GM21619 (cell line): ENCODE results near the gene MEF2A.

ENCODE experiments used
- ATAC-seq: cut with Tn5 transposase; IDR thresholded peaks from one replicate; pipeline ENCODE4 v1.9.1; 2021; ENCODE audit not compliant: unreplicated experiment

Gene MEF2A

DNA sequence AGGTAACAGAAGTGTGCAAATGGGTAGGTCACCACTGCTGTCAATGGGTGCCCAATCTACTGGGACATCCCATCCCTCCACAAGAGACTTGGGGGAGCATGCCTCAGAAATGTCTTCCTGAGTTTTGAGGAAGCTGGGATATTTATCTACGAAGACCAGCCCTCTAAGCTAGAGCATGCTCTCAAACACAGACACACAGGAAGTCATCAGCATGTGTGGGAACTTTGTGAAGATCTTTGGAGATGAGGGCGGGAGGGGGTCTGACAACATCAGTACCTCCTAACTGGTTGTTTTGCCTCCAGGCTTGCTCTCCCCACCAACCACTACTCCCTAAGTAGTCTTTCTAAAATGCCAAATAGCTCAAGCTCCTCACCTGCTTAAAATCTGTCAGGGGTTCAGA lies 3.5 kb upstream of the MEF2A start:
- no peak for ATAC-seq

- peak; percentile 35 for ATAC-seq
These were observed 1.3 kb upstream of the MEF2A start for GRCh38 chr15:99564221-99565048.

DNA sequence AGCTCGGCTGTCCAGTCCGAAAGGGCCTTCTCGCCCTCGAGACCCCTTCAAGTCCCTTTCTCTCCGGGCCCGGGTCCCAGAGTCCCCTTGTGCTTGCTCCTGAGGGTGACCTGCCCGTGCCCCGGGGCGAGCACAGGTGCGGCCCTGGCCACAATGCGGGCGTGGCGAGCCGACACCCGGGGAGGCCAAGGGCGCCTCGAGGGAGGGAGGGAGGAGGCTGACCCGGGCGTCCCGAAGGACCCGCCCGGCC lies 810 bp upstream of the MEF2A start:
- peak; percentile 46 for ATAC-seq

GRCh38 chr15:99566157-99566897 lies 543 bp downstream of the MEF2A start:
- no peak for ATAC-seq

DNA sequence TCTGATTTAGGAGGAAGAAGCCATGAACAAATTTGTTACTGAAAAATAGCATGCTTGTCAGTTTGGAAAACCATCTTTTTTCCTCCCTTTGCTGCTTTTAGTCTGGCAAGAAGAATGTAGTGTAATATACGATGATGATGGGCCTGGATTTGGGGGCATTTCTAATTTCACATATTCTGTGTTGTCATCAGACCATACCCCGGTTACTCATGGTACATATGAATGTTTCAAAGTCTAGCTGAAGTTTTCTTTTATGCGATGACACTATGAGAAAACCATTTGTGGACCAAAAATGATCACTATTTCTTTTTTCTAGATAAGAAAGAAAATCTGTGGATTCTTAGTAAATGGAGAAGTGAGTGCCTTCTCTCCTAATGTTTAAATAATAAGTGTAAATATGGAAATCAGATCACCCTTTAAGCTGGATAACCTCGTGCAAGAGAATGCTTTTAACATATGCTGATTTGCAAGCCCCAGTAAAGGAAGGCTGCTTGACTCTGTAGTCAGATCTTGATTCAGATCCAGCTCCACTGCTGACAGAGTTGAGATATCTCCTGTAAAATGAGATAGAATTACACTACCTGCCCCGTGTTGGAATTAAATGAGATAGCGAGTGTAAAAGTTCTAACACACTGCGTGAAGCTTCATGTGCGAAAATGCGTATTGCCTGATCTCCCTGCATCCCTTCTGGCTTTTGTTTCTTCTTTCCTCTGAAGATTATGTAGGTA lies 3.0 kb downstream of the MEF2A start:
- ATAC-seq, result no peak

DNA sequence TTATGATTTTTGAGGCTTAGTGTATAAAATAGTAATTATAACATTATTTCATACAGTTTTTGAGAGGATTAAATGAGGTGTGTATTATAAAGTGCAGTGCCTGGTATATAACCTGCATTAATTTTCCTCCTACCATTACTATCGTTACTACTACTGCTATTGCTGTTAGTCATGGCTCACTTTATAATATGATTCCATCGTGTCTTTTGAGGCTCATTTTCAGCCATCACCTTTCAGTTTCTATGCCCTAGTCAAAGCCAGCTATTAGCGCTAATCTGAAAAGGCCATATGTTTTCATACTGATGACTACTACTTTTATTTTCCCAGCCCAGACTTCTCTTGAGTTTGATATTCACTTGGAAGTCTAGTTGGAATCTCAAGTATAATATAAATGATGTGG lies 5.5 kb downstream of the MEF2A start:
- peak; percentile 43 for ATAC-seq

DNA sequence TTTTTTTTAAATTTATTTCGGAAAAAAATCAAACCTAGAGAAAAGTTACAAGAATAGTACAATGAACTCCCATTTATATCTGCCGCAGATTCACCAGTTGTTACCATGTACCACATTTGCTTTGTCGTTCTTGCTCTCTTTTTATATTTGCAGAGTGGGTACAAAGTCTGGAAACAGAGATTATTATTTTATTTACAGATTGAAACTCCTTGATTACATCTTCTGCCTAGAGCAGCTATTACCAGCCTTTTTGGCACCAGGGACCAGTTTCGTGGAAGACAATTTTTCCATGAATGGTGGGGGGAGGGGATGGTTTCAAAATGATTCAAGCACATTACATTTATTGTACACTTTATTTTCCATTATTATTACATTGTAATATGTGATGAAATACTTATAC lies 8.3 kb downstream of the MEF2A start:
- ATAC-seq, result no peak

- ATAC-seq, result no peak
These were observed 8.7 kb downstream of the MEF2A start for GRCh38 chr15:99574502-99574901.

GRCh38 chr15:99578809-99579208 lies 13.0 kb downstream of the MEF2A start:
- peak; percentile 60 for ATAC-seq

DNA sequence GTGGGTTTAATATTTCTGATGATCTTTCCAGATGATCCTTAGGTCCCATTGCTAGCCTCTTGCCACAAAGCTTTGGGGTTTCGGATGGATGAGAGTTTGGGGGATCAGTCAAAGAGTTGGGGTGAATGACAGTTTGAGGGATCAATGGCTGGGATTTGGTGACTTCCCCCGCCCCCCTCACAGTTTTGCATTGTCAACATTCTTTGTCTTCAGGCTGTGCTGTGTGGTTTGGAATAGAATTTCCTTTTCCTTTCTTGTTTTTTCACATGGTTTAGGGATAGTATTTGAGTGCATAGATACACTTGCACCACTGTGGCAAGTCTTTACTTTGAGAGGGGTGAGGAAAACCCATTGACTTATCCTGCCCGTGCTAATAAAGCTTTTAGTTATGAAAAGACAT lies 14.3 kb downstream of the MEF2A start:
- ATAC-seq, result no peak

DNA sequence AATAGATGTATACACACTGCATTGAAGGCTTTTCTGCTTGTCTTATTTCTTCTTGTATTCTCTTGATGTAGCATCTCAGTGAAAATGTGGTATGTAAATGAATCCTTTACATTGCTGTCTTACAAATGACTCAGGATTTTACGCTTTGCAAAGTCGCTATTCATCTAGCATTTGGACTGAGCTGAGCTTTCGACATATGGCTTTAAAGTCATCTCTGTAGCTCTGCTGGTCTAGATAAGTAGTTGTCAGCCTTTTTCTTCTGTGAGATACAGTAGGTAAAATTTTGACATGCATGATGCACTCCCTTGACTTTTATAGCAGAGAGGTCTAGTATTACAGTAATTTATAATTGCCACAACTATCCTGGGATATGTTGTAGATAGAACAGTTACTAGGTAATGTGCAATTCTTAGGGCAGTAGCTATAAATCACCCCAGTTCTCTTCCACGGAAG lies 16.8 kb downstream of the MEF2A start:
- ATAC-seq, result no peak

DNA sequence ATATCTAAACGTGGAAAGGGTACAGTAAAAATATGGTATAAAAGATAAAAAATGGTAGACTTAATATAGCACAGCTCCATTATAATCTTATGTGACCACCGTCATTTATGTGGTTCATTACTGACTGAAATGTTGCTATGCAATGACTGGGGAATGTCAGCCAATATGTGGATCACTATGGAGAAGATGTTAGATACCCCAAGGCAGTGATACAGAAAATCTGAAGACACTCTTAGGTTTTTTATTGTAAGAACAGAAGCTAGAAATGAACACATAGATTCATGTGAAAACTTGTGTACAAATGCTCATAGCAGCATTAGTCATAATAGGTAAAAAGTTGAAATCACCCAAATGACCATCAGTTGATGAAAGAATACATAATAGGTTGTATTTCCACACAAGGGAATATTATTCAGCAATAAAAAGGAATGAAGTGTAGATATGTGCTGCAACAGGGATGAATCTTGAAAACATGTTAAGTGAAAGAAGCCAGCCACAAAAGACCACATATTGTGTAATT lies 18.4 kb downstream of the MEF2A start:
- no peak for ATAC-seq

GRCh38 chr15:99586121-99586520 lies 20.3 kb downstream of the MEF2A start:
- ATAC-seq, result no peak

DNA sequence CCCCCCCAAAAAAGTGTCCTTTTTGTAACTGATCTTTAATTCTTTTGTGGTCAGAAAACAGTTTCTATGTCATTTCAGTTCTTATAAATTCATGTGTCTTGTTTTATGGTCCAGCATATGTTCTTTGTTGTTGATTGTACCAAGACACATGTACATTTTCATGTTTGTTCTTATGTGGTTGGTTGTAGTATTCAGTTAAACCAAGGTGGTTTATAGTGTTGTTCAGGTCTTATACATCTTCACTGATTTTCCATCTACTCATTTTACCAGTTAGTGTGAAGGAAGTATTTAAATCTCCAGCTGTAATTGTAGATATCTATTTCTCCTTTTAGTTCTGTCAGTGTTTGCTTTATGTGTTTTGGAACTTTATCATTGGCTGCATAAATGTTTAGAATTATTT lies 24.0 kb downstream of the MEF2A start:
- ATAC-seq, result no peak

- ATAC-seq, result peak; percentile 77
These were observed 25.3 kb downstream of the MEF2A start for GRCh38 chr15:99590913-99591646.

DNA sequence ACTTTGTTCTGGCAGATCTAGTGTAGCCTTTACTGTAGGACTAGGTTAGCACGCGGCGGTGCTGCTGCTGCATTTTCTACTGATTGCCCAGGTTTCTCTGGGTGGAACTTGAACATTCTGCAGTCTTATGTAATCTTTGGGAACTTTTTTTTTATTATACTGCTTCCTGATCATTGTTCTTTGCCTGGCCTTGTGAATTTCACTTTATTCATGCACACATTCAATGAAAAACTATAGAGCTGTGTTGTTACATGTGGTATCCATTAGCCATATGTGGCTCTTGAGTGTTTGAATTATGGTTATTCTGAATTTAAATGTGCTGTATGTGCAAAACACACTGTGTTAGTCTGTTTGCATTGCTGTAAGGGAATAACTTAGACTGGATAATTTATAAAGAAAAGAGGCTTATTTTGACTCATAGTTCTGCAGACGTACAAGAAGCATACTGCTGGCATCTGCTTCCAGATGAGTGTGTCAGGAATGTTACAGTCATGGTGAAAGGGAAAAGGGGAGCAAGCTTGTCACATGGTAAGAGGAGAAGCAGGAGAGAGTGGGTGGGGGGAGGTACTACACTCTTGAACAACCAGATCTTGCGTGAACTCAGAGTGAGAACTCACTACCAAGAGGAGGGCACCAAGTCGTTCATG lies 26.5 kb downstream of the MEF2A start:
- ATAC-seq, result no peak

DNA sequence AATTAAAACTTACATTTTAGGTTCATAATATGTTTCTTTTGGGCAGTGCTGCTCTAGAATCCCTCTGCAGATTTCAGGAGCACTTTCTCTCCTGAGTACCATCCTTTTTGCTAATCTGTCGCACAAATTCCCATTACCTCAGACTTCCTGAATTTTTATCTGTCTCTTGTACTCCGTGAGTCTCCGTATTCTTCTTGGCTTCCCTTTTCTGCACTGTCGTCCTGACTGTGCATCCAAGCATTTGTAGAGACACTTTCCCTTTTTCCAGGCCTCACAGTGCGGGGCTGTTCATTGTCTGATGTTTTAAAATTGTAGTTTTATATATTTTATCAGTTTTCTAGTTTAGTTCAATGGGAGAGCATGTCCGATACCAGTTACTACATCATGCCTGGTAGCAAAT lies 27.3 kb downstream of the MEF2A start:
- no peak for ATAC-seq

GRCh38 chr15:99594916-99595315 lies 29.1 kb downstream of the MEF2A start:
- no peak for ATAC-seq

DNA sequence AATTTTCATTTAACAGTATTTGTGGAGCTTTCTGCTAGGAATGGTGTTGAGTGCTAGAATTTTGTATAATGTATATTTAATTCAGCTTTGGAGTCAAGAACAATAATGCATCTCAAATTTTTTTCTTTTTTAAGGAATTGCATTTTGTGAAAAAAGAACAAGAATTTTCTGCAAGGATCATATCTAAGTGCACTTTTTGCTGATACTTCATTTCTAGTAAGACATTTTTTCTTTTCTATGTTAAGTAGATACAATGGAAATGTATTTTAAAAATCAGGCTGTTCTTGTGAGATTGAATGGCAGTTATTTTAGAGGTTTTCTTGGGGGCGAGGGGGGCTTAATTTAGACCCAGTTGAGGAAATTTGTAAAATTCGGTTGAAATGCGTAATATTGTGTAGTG lies 32.5 kb downstream of the MEF2A start:
- ATAC-seq, result no peak

DNA sequence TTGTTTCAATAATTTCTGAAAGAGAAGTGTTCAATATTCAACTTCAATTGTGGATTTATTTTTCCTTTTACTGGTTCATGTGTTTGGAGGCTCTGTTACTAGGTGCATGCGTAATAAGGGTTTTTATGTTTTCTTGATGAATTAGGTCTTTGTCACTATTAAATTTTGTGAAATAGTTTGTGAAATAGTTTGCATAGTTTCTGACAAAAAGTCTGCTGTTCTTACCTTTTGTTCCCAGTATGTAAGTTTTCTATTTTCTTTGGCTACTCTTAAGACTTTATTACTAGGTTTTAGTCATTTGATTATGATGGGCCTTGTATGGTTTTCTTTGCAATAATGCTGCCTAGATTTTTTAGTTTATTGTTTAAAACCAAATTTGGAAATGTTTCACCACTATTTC lies 38.0 kb downstream of the MEF2A start:
- no peak for ATAC-seq

- ATAC-seq, result no peak
These were observed 39.1 kb downstream of the MEF2A start for GRCh38 chr15:99604865-99605264.
